PC-9 (cell line): Measurements from ENCODE around the gene ARFRP1.

Source experiments
- CTCF ChIP-seq: fragments of 200-600 bp; sonication (generic); conservative IDR thresholded peaks from 2 replicates; pipeline ENCODE4 v1.6.1; 2017; ENCODE audit warnings: mixed run types, antibody characterized with exemption, mild to moderate bottlenecking, moderate library complexity
- EZH2 ChIP-seq: fragments of 200-600 bp; sonication (generic); IDR thresholded peaks from 2 replicates; pipeline ENCODE4 v1.8.0; 2017; ENCODE audit warnings: antibody characterized with exemption, low read depth

GRCh38 chr20:63733579-63734081 lies 25.9 kb upstream of the ARFRP1 start:
- no peak for TF ChIP-seq CTCF
- no peak for TF ChIP-seq EZH2
